ENCODE results near the gene LRRC8D. TPM values are rescaled to one million over a fixed set of nuclear protein-coding genes. Genes with fewer than 3 reads are reported as not detected.
"Not testable (repeated sequence)": the region's sequence is repeated elsewhere in the genome, so short reads cannot be mapped to it uniquely, and the experiment has no call there.

Gene LRRC8D
- total RNA-seq, 1 donor from 2014 or later: 33.9 TPM

- peaks cover 10% of the 10 kb centered on the region for H3K36me3 Mint-ChIP-seq (ENCODE audit: low read depth, unreplicated experiment)
- DNase-seq (ENCODE audit: low spot score): no peak
- H3K4me3 Mint-ChIP-seq (ENCODE audit: unreplicated experiment): no peak overlapping the region
- TF ChIP-seq CTCF (IDR thresholded peaks at IDR 0.05; ENCODE audit: unreplicated experiment): no peak
- H3K4me1 Mint-ChIP-seq (ENCODE audit: unreplicated experiment): peaks cover 6% of the 10 kb centered on the region
- no peak overlapping the region for H3K27ac Mint-ChIP-seq (ENCODE audit: unreplicated experiment)
- no peaks in the 10 kb centered on the region for H3K9me3 Mint-ChIP-seq (ENCODE audit: unreplicated experiment)
- no peaks in the 10 kb centered on the region for H3K27me3 Mint-ChIP-seq (ENCODE audit: unreplicated experiment)
These were observed 98.3 kb downstream of the LRRC8D start for GRCh38 chr1:89919174-89919573.

GRCh38 chr1:89922911-89923310 lies 102.1 kb downstream of the LRRC8D start:
- Mint-ChIP-seq H3K36me3 (ENCODE audit: low read depth, unreplicated experiment) (peaks cover 24% of the 10 kb centered on the region), H3K27me3 (ENCODE audit: unreplicated experiment) (peaks cover 1% of the 10 kb centered on the region), H3K27ac (ENCODE audit: unreplicated experiment) (no peak overlapping the region), H3K9me3 (ENCODE audit: unreplicated experiment) (no peaks in the 10 kb centered on the region), H3K4me3 (ENCODE audit: unreplicated experiment) (no peak overlapping the region), H3K4me1 (ENCODE audit: unreplicated experiment) (peaks cover 9% of the 10 kb centered on the region)
- no peak for TF ChIP-seq CTCF (IDR thresholded peaks at IDR 0.05; ENCODE audit: unreplicated experiment)
- DNase-seq (ENCODE audit: low spot score): no peak

GRCh38 chr1:89923517-89923916 lies 102.7 kb downstream of the LRRC8D start:
- peak overlapping the region; percentile 2 for H3K4me3 Mint-ChIP-seq (ENCODE audit: unreplicated experiment)
- peaks cover 3% of the 10 kb centered on the region for H3K27me3 Mint-ChIP-seq (ENCODE audit: unreplicated experiment)
- peaks cover 28% of the 10 kb centered on the region for H3K36me3 Mint-ChIP-seq (ENCODE audit: low read depth, unreplicated experiment)
- no peak for TF ChIP-seq CTCF (IDR thresholded peaks at IDR 0.05; ENCODE audit: unreplicated experiment)
- H3K27ac Mint-ChIP-seq (ENCODE audit: unreplicated experiment): no peak overlapping the region
- H3K4me1 Mint-ChIP-seq (ENCODE audit: unreplicated experiment): peaks cover 13% of the 10 kb centered on the region
- no peak for DNase-seq (ENCODE audit: low spot score)
- H3K9me3 Mint-ChIP-seq (ENCODE audit: unreplicated experiment): no peaks in the 10 kb centered on the region

GRCh38 chr1:89924075-89924474 lies 103.2 kb downstream of the LRRC8D start:
- peaks cover 33% of the 10 kb centered on the region for H3K36me3 Mint-ChIP-seq (ENCODE audit: low read depth, unreplicated experiment)
- not testable (repeated sequence) for H3K9me3 Mint-ChIP-seq (ENCODE audit: unreplicated experiment); H3K27ac Mint-ChIP-seq (ENCODE audit: unreplicated experiment); DNase-seq (ENCODE audit: low spot score); H3K27me3 Mint-ChIP-seq (ENCODE audit: unreplicated experiment); H3K4me3 Mint-ChIP-seq (ENCODE audit: unreplicated experiment)
- H3K4me1 Mint-ChIP-seq (ENCODE audit: unreplicated experiment): peaks cover 15% of the 10 kb centered on the region

- Mint-ChIP-seq H3K4me1 (ENCODE audit: unreplicated experiment) (peaks cover 30% of the 10 kb centered on the region), H3K27ac (ENCODE audit: unreplicated experiment) (no peak overlapping the region), H3K36me3 (ENCODE audit: low read depth, unreplicated experiment) (peaks cover 33% of the 10 kb centered on the region)
These were observed 106.2 kb downstream of the LRRC8D start for GRCh38 chr1:89927049-89927448.

More at GRCh38 chr1:89927049-89927448, 106.2 kb downstream of the LRRC8D start:
- DNase-seq (ENCODE audit: low spot score): no peak
- Mint-ChIP-seq H3K4me3 (ENCODE audit: unreplicated experiment) (peak overlapping the region; percentile 13), H3K9me3 (ENCODE audit: unreplicated experiment) (no peaks in the 10 kb centered on the region), H3K27me3 (ENCODE audit: unreplicated experiment) (peaks cover 3% of the 10 kb centered on the region)
- no peak for TF ChIP-seq CTCF (IDR thresholded peaks at IDR 0.05; ENCODE audit: unreplicated experiment)

All from endothelial cell (in vitro differentiated cells).